IMR-90 (cell line): ENCODE results near the gene ERC2.

Experiments used
- CEBPB ChIP-seq: IDR thresholded peaks from 2 replicates; pipeline ENCODE4 v1.6.1; 2012; ENCODE audit warnings: low read depth, low read length, improper control_type of control experiment
- FOS ChIP-seq: fragments of 150-350 bp; IDR thresholded peaks from 2 replicates; pipeline ENCODE4 v1.6.1; 2016; ENCODE audit warnings: low read depth, low read length
- MXI1 ChIP-seq: IDR thresholded peaks from 2 replicates; pipeline ENCODE4 v1.6.1; 2012; ENCODE audit warnings: low read depth, mild to moderate bottlenecking, low read length, moderate library complexity, borderline replicate concordance
- NFE2L2 ChIP-seq: fragments of 150-350 bp; IDR thresholded peaks from 2 replicates; pipeline ENCODE4 v1.6.1; 2016; ENCODE audit warnings: low read depth, mild to moderate bottlenecking, low read length
- POLR2A ChIP-seq: IDR thresholded peaks from 2 replicates; pipeline ENCODE4 v1.6.1; 2012; ENCODE audit warnings: mild to moderate bottlenecking, low read depth, low read length
- RFX5 ChIP-seq: IDR thresholded peaks from 2 replicates; pipeline ENCODE4 v1.8.0; 2012; ENCODE audit warnings: low read depth, mild to moderate bottlenecking, low read length, moderate library complexity
- SMC3 ChIP-seq: fragments of 150-350 bp; IDR thresholded peaks from 2 replicates; pipeline ENCODE4 v1.6.1; 2016; ENCODE audit warnings: low read depth, mild to moderate bottlenecking, antibody characterized with exemption, low read length, moderate library complexity
- TF ChIP-seq, protein P1 (sequence below): conservative IDR thresholded peaks from 2 replicates; pipeline ENCODE4 v1.5.1; 2012; ENCODE audit warnings: mild to moderate bottlenecking, low read depth, low read length, improper control_type of control experiment
- TF ChIP-seq, protein P2 (sequence below): fragments of 150-350 bp; IDR thresholded peaks from 2 replicates; pipeline ENCODE4 v1.6.1; 2017; ENCODE audit warnings: mild to moderate bottlenecking, antibody characterized with exemption, low read length, low read depth

DNA sequence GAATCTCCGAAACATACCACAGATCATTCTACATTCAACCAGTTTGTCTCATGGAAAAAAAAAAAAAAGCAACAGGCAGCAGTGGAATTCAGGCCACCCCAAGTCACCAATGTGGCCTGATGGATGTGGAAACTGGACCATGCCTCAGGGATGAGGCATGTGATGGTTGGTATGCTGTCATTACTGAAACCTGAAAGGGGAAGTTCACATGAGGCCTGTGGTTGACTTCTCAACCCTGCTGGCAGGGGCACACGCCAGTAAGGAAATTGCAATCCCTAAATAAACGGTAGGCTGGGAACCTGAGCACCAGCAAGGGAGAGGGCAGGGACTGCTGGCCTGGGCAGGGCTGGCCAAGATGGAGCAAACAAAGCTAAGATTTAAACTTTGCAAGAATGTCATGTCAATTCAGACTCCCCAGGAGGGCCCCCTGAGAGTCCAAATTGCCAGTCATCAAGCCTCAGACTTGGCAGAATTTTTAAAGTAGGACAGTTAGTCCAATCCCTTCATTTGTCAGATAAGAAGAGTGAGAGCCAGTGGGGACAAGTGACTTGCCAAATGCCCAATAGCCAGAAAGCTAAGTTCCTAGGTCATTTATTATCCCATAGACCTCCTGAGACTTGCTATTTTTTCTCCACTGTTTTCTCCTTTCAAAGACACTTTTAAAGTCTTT, 310.4 kb downstream of the ERC2 start:
- TF ChIP-seq, protein P1, sequence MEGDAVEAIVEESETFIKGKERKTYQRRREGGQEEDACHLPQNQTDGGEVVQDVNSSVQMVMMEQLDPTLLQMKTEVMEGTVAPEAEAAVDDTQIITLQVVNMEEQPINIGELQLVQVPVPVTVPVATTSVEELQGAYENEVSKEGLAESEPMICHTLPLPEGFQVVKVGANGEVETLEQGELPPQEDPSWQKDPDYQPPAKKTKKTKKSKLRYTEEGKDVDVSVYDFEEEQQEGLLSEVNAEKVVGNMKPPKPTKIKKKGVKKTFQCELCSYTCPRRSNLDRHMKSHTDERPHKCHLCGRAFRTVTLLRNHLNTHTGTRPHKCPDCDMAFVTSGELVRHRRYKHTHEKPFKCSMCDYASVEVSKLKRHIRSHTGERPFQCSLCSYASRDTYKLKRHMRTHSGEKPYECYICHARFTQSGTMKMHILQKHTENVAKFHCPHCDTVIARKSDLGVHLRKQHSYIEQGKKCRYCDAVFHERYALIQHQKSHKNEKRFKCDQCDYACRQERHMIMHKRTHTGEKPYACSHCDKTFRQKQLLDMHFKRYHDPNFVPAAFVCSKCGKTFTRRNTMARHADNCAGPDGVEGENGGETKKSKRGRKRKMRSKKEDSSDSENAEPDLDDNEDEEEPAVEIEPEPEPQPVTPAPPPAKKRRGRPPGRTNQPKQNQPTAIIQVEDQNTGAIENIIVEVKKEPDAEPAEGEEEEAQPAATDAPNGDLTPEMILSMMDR: no peak
- TF ChIP-seq POLR2A (no peak), MXI1 (no peak), FOS (no peak), CEBPB (no peak), RFX5 (no peak), NFE2L2 (no peak), SMC3 (no peak)
- TF ChIP-seq, protein P2, sequence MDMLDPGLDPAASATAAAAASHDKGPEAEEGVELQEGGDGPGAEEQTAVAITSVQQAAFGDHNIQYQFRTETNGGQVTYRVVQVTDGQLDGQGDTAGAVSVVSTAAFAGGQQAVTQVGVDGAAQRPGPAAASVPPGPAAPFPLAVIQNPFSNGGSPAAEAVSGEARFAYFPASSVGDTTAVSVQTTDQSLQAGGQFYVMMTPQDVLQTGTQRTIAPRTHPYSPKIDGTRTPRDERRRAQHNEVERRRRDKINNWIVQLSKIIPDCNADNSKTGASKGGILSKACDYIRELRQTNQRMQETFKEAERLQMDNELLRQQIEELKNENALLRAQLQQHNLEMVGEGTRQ: no peak
